Measurements from ENCODE around the gene COL20A1.

GRCh38 chr20:63371291-63371865, 78.4 kb downstream of the COL20A1 start:
- TF ChIP-seq CTCF (IDR thresholded peaks at IDR 0.05) (no peak), POLR2A (IDR thresholded peaks at IDR 0.05) (no peak)

All from uterus (tissue), 2 donors.